ENCODE measurements around the gene BARX1.
"Not testable (repeated sequence)": the region's sequence is repeated elsewhere in the genome, so short reads cannot be mapped to it uniquely, and the experiment has no call there.

Gene BARX1

GRCh38 chr9:93965830-93966577 lies 10.8 kb upstream of the BARX1 start:
- peak; percentile 15 for DNase-seq (ENCODE audit: low spot score)

GRCh38 chr9:93964685-93965084 lies 9.5 kb upstream of the BARX1 start:
- DNase-seq (ENCODE audit: low spot score): no peak

GRCh38 chr9:93963969-93964368 lies 8.8 kb upstream of the BARX1 start:
- no peak for DNase-seq (ENCODE audit: low spot score)

GRCh38 chr9:93963489-93963888 lies 8.3 kb upstream of the BARX1 start:
- not testable (repeated sequence) for DNase-seq (ENCODE audit: low spot score)

- DNase-seq (ENCODE audit: low spot score): peak; percentile 85
Observed at GRCh38 chr9:93962561-93963440, 7.6 kb upstream of the BARX1 start.

GRCh38 chr9:93962017-93962416 lies 6.9 kb upstream of the BARX1 start:
- DNase-seq (ENCODE audit: low spot score): no peak

- no peak for DNase-seq (ENCODE audit: low spot score)
Observed at GRCh38 chr9:93960971-93961841, 6.1 kb upstream of the BARX1 start.

- DNase-seq (ENCODE audit: low spot score): no peak
Observed at GRCh38 chr9:93960221-93960970, 5.2 kb upstream of the BARX1 start.

GRCh38 chr9:93959739-93960154 lies 4.6 kb upstream of the BARX1 start:
- no peak for DNase-seq (ENCODE audit: low spot score)

GRCh38 chr9:93958819-93959682 lies 3.9 kb upstream of the BARX1 start:
- peak; percentile 14 for DNase-seq (ENCODE audit: low spot score)

GRCh38 chr9:93958121-93958818 lies 3.1 kb upstream of the BARX1 start:
- DNase-seq (ENCODE audit: low spot score): no peak

GRCh38 chr9:93955981-93956784 lies 1.0 kb upstream of the BARX1 start:
- DNase-seq (ENCODE audit: low spot score): no peak

- no peak for DNase-seq (ENCODE audit: low spot score)
Observed at GRCh38 chr9:93954434-93955061, 607 bp downstream of the BARX1 start.

- no peak for DNase-seq (ENCODE audit: low spot score)
Observed at GRCh38 chr9:93953496-93954433, 1.4 kb downstream of the BARX1 start.

- DNase-seq (ENCODE audit: low spot score): no peak
Observed at GRCh38 chr9:93952784-93953495, 2.2 kb downstream of the BARX1 start.

GRCh38 chr9:93952119-93952783 lies 2.9 kb downstream of the BARX1 start:
- no peak for DNase-seq (ENCODE audit: low spot score)

Data from NAMALWA (cell line).